Middle frontal gyrus (tissue), 1 donor: Measurements from ENCODE around the gene FOXF2.
"Not testable (repeated sequence)": the region's sequence is repeated elsewhere in the genome, so short reads cannot be mapped to it uniquely, and the experiment has no call there.

Source experiments
- DNase-seq: peaks from one replicate; pipeline ENCODE4 v3.0.0-alpha.2; 2015; ENCODE audit warnings: low spot score; ENCODE audit errors: extremely low spot score

Gene FOXF2

GRCh38 chr6:1389369-1390132 is at the start of gene FOXF2:
Gene FOXF2 (plus strand): TSS chr6:1389576. CDS start chr6:1389948, 372 bp downstream.
- no peak for DNase-seq

- no peak for DNase-seq
These were observed 43.3 kb upstream of the FOXF2 start for GRCh38 chr6:1346101-1346500.

GRCh38 chr6:1346558-1347091 is 42.8 kb upstream of the FOXF2 start:
- DNase-seq = no peak

- DNase-seq = no peak
These were observed 42.2 kb upstream of the FOXF2 start for GRCh38 chr6:1347161-1347560.

DNA sequence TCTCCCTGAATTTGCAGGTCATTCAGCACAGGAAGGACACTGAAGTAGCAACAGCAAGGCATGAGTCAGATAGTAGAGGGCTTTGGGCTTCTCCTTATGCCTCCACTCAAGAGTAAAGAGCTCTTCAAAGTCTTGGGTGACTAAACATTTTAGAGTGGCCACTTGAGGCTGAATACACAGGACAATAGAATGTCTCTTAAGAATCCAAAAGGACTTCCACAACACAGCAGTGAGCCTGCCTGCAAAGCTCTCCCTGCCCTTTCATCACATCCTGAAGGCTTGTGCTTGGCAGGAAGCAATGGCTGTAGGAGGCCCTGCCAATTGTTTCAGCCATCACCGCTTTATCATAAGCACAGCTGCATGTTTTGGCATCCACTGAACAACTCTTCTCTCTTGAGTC is 40.7 kb upstream of the FOXF2 start:
- DNase-seq = no peak

- DNase-seq = no peak
These were observed 39.7 kb upstream of the FOXF2 start for GRCh38 chr6:1349655-1350054.

GRCh38 chr6:1351381-1352008 is 37.9 kb upstream of the FOXF2 start:
- no peak for DNase-seq

- not testable (repeated sequence) for DNase-seq
These were observed 34.3 kb upstream of the FOXF2 start for GRCh38 chr6:1355068-1355467.

- not testable (repeated sequence) for DNase-seq
These were observed 27.7 kb upstream of the FOXF2 start for GRCh38 chr6:1361717-1362116.

GRCh38 chr6:1362643-1363042 is 26.7 kb upstream of the FOXF2 start:
- no peak for DNase-seq

DNA sequence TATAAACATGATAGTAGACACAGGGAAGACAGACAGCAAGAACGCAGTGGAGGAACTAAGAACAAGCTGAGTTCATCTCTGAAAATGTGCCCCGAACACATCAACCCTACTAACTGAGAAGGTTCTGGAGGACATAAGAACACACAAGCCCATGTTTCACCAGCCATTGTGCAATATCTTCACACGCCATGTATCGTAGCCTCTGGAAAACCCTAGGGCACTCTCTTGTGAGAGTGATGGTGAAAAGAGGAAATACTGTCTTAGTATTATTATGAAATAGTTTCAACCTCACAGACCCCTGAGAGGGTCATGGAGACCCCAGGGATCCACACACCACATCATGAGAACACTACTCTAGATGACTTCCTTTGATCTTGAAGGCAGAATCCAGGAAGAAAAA is 26.1 kb upstream of the FOXF2 start:
- no peak for DNase-seq

GRCh38 chr6:1363729-1364572 is 25.4 kb upstream of the FOXF2 start:
- DNase-seq = no peak

GRCh38 chr6:1364791-1365190 is 24.6 kb upstream of the FOXF2 start:
- no peak for DNase-seq

GRCh38 chr6:1365686-1366085 is 23.7 kb upstream of the FOXF2 start:
- DNase-seq = no peak

DNA sequence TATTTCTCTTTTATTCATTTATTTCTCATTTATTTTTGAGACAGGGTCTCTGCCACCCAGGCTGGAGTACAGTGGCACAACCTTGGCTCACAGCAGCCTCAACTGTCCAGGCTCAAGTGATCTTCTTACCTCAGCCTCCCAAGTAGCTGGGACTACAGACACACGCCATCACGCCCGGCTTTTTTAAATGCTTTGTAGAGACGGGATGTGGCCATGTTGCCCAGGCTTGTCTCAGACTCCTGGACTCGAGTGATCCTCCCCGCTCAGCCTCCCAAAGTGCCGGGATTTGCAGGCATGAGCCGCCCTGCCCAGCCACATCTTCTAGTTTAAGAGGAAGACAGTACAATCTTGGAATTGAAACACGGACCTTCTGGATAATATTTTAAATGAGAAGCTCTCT is 21.6 kb upstream of the FOXF2 start:
- DNase-seq = no peak

GRCh38 chr6:1368940-1369339 is 20.4 kb upstream of the FOXF2 start:
- no peak for DNase-seq

GRCh38 chr6:1369695-1370094 is 19.7 kb upstream of the FOXF2 start:
- not testable (repeated sequence) for DNase-seq

GRCh38 chr6:1371933-1372332 is 17.4 kb upstream of the FOXF2 start:
- DNase-seq = no peak

DNA sequence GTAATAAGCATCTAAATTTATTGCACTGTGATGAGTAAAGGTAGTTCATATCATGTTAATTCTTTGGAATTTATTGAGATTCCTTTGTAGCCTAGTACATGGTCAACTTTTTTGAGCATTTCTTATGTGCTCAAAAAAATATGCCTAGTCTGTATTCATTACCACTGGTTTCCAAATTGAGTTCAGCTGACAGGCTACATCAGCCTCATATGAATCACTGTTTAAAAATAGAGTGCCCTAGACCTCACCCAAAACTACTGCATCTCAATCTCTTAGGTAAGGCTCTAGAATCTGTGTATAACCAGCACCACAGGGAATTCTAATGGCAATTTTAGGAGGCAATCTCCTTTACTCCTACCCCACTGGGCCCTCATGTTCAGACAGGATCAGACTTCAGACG is 16.7 kb upstream of the FOXF2 start:
- no peak for DNase-seq

GRCh38 chr6:1376653-1377052 is 12.7 kb upstream of the FOXF2 start:
- DNase-seq = no peak

DNA sequence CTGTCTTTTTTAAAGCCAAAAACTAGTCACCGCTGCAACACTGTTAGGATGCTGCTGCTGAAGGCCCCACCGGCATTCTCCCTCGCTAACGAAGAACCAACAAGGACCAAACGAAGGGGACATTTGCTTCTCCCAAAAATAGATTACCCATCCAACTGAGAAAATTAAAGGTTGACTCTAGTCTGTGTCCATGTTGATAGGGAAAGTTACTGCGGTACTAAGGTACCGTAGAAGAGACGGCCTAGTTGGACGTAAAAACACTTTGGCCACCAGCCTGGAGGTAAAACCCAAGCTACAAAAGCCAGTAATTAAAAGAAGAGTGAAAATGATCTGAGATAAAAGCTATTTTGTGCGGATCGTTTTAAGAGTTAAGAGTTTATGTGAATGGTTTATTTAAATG is 11.8 kb upstream of the FOXF2 start:
- DNase-seq = no peak
